PC-9 (cell line): ENCODE results near the gene NLGN4X.

Experiments used
- EZH2 ChIP-seq: fragments of 200-600 bp; sonication (generic); IDR thresholded peaks from 2 replicates; pipeline ENCODE4 v1.8.0; 2017; ENCODE audit warnings: antibody characterized with exemption, low read depth
- TF ChIP-seq, protein P1 (sequence below): fragments of 200-600 bp; sonication (generic); conservative IDR thresholded peaks from 2 replicates; pipeline ENCODE4 v1.6.1; 2017; ENCODE audit warnings: mixed run types, antibody characterized with exemption, mild to moderate bottlenecking, moderate library complexity

DNA sequence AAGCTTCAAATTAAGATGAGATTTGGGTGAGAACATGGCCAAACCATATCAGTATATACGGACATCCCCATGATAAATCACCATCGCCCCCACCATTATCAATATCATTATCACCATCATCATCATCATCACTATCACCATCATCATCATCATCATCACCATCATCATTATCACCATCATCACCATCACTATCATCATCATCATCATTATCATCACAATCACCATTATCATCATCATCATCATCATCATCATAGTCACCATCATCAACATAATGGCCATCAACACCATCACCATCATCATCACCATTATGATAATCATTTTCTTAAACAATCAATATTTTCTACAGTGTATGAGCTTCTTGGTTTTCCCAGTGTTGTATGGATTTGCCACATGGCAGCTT lies 360.9 kb downstream of the NLGN4X start:
- TF ChIP-seq, protein P1, sequence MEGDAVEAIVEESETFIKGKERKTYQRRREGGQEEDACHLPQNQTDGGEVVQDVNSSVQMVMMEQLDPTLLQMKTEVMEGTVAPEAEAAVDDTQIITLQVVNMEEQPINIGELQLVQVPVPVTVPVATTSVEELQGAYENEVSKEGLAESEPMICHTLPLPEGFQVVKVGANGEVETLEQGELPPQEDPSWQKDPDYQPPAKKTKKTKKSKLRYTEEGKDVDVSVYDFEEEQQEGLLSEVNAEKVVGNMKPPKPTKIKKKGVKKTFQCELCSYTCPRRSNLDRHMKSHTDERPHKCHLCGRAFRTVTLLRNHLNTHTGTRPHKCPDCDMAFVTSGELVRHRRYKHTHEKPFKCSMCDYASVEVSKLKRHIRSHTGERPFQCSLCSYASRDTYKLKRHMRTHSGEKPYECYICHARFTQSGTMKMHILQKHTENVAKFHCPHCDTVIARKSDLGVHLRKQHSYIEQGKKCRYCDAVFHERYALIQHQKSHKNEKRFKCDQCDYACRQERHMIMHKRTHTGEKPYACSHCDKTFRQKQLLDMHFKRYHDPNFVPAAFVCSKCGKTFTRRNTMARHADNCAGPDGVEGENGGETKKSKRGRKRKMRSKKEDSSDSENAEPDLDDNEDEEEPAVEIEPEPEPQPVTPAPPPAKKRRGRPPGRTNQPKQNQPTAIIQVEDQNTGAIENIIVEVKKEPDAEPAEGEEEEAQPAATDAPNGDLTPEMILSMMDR: no peak
- TF ChIP-seq EZH2: no peak
